MG63 (cell line): ENCODE data around the gene PLPP3. TPM values are rescaled to one million over a fixed set of nuclear protein-coding genes. Genes with fewer than 3 reads are reported as not detected.

ENCODE experiments used
- DNase-seq: peaks from one replicate; pipeline ENCODE4 v3.0.0-alpha.2; 2020
- H3K27me3 ChIP-seq: fragments of 250-450 bp; sonication (Bioruptor Pico); 2 replicates; pipeline ENCODE4 v1.5.1; 2020; ENCODE audit warnings: mild to moderate bottlenecking, moderate library complexity
- H3K36me3 ChIP-seq: fragments of 250-450 bp; sonication (Bioruptor Pico); 2 replicates; pipeline ENCODE4 v1.5.1; 2020; ENCODE audit warnings: mild to moderate bottlenecking, moderate library complexity
- H3K4me3 ChIP-seq: fragments of 250-450 bp; sonication (Bioruptor Pico); 2 replicates; pipeline ENCODE4 v1.5.1; 2020; ENCODE audit warnings: mild to moderate bottlenecking, moderate library complexity
- H3K9me3 ChIP-seq: fragments of 250-450 bp; sonication (Bioruptor Pico); 2 replicates; pipeline ENCODE4 v1.5.1; 2020; ENCODE audit warnings: mild to moderate bottlenecking, moderate library complexity
- total RNA-seq: library from RNA; depleted of rRNA; stranded (reverse); fragments of >200 nt; shearing (Covaris generic); gene quantifications from 2 replicates; pipeline ENCODE4 v1.2.3, GENCODE V29; 2014; ENCODE audit warnings: low replicate concordance

Gene PLPP3
- total RNA-seq, 1 experiment from 2014 or later, result 24.3 TPM

DNA sequence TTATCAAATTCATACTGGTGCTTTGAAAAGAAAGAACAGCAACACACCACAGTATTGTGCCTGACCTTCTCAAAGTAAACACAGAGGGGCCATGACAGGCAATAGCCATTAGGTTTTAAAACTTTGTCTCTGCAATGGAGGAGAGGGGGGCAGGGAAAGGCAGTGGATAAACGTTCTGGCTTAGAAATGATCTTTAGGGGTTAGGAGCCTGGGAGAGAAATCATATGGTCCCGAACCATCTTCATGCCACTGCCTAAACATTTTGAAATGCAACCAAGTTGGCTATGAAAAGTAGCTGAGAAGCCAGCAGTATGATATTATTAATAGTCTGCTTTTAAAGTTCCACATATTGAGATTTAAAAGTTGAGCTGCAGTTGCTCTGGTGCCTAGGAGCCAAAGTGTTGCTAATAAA, 39.8 kb downstream of the PLPP3 start:
- DNase-seq, result no peak
- Histone ChIP-seq H3K9me3 (no peaks in the 10 kb centered on the region; the same call in 1 of the 2 replicates), H3K36me3 (peaks cover 28% of the 10 kb centered on the region), H3K27me3 (no peaks in the 10 kb centered on the region), H3K4me3 (no peak overlapping the region)

DNA sequence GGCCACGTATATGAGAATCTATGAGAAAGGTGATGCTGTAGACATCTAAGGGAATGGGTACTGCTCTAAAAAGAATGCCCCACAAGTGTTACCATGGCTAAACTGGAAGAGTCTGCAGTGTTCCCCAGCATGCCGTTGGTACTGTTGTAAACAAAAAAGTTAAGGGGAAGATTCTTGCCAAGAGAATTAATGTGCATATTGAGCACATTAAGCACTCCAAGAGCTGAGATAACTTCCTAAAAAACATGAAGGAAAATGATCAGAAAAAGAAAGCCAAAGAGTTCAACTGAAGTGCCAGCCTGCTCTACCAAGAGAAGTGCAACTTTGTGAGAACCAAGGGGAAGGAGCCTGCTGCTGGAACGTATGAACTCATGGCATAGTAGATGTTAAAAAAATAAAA, 40.8 kb downstream of the PLPP3 start:
- H3K36me3 ChIP-seq, result peaks cover 37% of the 10 kb centered on the region
- no peak for DNase-seq
- H3K9me3 ChIP-seq, result no peaks in the 10 kb centered on the region; the same call in 1 of the 2 replicates
- no peaks in the 10 kb centered on the region for H3K27me3 ChIP-seq
- no peak overlapping the region for H3K4me3 ChIP-seq

DNA sequence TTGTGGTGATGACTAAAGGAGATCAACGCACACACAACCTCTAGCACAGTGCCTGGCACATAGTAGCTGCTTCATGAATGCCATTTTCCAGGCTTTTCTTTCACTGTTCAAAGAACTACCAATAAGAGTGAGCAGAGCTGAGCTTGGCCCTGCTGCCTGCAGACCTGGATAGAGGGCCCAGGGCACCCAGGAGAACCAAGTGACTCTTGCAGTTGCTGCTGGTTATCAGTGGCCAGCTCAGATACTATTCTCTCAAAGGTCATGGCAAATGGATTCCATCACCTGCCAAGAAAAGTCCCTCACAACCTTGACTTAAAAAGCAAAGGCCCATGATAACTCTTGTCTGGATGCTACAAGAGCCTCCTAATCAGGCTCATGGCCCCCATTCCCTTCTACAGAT, 41.7 kb downstream of the PLPP3 start:
- DNase-seq, result no peak
- Histone ChIP-seq H3K9me3 (no peaks in the 10 kb centered on the region; the same call in 1 of the 2 replicates), H3K27me3 (no peaks in the 10 kb centered on the region), H3K4me3 (no peak overlapping the region), H3K36me3 (peaks cover 41% of the 10 kb centered on the region)

DNA sequence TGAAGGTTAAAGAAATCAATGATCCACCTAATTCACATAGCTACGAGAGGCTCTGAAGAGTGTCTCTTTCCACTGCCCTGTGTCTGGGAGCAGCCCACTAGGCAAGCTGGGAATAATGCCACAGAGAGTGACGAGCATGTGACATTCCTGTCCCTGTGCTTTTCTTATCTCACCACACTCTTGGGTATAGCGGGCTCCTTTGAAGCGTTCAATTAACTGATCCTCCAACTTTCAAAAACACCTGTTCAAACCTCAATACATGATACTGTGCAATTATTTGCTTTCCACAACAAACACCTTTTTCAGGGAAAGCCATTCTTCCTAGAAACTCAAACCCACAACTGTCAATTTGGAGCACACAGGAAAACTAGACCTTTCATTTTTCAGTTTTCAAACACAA, 43.4 kb downstream of the PLPP3 start:
- Histone ChIP-seq H3K9me3 (no peaks in the 10 kb centered on the region; the same call in 1 of the 2 replicates), H3K36me3 (peaks cover 41% of the 10 kb centered on the region), H3K27me3 (no peaks in the 10 kb centered on the region), H3K4me3 (no peak overlapping the region)
- DNase-seq, result no peak

DNA sequence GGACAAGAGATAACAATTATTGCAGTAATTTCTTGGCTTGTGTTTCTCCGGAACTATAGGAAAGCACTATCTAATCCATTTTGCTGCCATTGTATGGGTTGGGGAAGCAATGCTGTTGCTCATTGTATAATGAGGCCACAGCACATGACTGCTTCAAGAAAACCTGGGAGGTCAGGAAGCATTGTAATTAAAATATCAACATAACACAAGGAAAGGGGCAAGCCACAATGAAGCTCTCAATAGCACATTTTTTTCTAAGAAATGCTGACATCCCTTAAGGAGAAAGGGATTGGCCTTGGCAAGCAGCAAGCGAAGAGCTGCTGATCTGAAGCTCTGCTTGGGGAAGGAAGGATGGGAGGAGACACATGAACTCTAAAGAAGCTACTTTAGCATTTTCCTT, 44.0 kb downstream of the PLPP3 start:
- Histone ChIP-seq H3K36me3 (peaks cover 41% of the 10 kb centered on the region), H3K9me3 (no peaks in the 10 kb centered on the region; the same call in 1 of the 2 replicates), H3K4me3 (no peak overlapping the region), H3K27me3 (no peaks in the 10 kb centered on the region)
- no peak for DNase-seq

DNA sequence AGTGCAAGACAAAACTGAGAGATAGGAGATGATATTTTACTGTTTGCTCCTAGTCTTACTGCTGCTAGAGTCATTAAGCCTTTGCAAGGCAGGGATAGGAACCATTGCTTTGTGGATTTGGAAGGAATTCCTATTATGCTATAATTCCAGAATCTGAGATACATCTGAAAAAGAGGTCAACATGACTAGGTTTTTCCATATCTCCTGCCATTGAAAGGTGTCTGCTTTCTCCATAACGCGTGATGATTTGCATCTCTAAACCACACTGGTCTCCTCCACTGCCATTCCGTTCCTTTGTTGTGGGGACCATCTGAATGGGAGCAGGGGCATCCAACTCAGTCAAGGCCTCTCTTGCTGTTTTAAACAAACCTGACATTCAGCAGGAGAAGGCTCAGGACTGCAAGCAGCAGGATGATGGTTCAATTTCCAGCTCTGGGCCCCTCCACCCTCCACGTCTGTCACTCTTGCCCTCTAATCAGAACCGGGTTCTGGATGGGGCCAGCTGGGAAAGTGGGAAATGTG, 45.2 kb downstream of the PLPP3 start:
- H3K36me3 ChIP-seq, result peaks cover 41% of the 10 kb centered on the region
- no peak overlapping the region for H3K4me3 ChIP-seq
- H3K27me3 ChIP-seq, result no peaks in the 10 kb centered on the region
- DNase-seq, result no peak
- no peaks in the 10 kb centered on the region for H3K9me3 ChIP-seq

DNA sequence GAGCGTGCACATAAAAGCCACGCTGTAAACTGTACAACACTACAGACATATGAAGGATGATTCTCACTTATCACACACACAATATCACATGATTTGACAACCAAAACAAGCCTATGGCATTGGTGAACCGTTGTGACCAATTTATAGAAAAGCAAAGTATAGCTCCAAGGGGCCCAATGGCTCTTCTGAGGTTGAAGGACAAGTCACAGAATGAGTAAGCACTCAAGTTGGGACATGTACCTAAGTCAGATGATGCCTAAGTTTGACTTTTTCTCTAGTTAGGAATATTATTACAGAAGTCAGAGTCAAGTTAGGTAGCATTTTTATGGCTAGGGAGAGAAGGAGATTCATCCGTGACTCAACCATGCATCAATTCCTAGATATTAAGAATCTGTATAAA, 45.7 kb downstream of the PLPP3 start:
- Histone ChIP-seq H3K36me3 (peaks cover 43% of the 10 kb centered on the region), H3K27me3 (no peaks in the 10 kb centered on the region), H3K9me3 (no peaks in the 10 kb centered on the region), H3K4me3 (no peak overlapping the region)
- DNase-seq, result no peak

DNA sequence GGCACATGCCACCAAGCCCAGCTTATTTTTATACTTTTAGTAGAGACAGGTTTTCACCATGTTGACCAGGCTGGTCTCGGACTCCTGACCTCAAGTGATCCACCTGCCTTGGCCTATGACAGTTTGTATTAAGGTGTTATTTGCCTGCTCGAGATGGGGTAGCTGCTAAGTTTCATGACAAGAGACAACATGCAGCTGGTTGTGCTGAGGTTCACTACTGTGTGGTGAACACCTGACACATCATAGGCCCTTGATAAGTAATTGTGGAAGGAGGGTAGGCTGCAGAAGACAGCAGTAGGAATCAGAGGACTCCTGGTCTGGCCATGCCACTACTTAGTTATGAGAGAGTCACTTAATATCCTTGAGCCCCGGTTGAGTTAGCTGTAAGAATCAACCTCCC, 46.2 kb downstream of the PLPP3 start:
- peaks cover 44% of the 10 kb centered on the region for H3K36me3 ChIP-seq
- H3K4me3 ChIP-seq, result no peak overlapping the region
- H3K9me3 ChIP-seq, result no peaks in the 10 kb centered on the region
- no peak for DNase-seq
- H3K27me3 ChIP-seq, result no peaks in the 10 kb centered on the region

DNA sequence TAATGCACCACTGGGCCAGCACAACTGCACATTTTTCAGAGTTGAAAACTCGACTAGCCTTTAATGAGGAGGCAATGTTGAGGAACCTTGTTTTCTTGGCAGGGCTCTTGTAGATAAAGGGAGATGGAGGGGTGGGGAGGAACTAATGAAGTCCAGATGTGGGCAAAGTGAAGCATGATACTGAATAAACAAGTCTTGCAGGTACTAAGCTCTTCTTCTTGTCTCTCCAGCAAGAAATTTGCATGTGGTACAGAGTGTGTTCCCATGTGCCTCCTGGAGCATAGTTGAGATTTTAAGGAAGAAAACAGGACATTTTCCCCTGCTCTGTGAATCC, 47.0 kb downstream of the PLPP3 start:
- Histone ChIP-seq H3K4me3 (no peak overlapping the region), H3K36me3 (peaks cover 41% of the 10 kb centered on the region), H3K27me3 (no peaks in the 10 kb centered on the region), H3K9me3 (no peaks in the 10 kb centered on the region)
- no peak for DNase-seq

DNA sequence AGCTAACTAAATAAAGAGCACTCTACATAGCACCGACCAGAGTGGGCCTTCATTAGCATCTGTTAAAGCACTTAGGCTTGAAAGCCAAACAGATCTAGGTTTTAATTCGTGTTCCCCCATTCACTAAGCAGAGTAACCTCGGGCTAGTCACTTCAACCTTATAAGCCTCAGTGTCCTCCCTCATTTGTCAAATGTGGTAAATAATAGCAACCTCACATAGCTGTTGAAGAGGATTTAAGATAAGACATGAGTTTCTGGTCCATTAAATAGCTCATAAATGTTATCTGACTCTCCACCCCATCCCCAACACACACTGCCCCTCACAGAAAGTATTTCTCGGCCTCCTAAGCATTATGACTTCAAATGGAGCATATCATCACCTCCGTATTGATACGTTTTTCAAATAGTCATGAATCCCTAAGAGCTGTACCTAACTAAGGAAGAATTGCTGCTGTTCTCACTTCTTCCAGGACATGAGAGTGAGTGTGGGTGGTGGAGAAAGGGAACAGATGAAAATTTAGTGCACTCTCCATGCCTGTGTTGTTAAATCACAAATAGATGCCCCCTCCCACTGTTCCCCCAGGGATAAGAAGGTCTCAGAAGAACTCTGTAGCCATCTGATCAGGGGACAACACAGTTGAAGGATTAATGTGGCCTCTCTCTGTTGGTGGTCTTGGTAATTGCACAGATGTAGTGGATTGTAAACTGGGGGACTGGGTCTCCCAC, 47.6 kb downstream of the PLPP3 start:
- H3K4me3 ChIP-seq, result no peak overlapping the region
- H3K9me3 ChIP-seq, result no peaks in the 10 kb centered on the region
- peaks cover 39% of the 10 kb centered on the region for H3K36me3 ChIP-seq
- H3K27me3 ChIP-seq, result no peaks in the 10 kb centered on the region
- no peak for DNase-seq

DNA sequence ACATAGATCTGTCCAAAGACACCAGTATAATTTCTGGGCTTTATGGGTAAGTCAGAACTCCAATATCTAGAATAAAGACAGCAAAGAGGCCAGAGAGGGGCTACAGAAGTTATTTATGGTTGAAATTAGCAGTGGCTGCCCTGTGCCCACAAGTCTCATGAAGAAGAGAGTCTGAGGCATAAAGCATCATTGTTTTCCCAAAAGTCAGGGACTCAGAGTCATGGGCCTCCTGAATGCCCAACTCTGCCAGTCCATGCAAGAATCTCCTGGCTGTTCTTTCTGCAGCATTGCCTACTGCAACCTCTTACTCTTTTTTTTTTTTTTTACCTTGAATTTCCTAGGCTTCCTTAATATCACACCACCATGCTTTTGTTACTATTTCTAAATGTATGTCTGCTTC, 49.6 kb downstream of the PLPP3 start:
- Histone ChIP-seq H3K4me3 (no peak overlapping the region), H3K27me3 (no peaks in the 10 kb centered on the region), H3K36me3 (peaks cover 23% of the 10 kb centered on the region), H3K9me3 (no peaks in the 10 kb centered on the region)
- DNase-seq, result no peak

DNA sequence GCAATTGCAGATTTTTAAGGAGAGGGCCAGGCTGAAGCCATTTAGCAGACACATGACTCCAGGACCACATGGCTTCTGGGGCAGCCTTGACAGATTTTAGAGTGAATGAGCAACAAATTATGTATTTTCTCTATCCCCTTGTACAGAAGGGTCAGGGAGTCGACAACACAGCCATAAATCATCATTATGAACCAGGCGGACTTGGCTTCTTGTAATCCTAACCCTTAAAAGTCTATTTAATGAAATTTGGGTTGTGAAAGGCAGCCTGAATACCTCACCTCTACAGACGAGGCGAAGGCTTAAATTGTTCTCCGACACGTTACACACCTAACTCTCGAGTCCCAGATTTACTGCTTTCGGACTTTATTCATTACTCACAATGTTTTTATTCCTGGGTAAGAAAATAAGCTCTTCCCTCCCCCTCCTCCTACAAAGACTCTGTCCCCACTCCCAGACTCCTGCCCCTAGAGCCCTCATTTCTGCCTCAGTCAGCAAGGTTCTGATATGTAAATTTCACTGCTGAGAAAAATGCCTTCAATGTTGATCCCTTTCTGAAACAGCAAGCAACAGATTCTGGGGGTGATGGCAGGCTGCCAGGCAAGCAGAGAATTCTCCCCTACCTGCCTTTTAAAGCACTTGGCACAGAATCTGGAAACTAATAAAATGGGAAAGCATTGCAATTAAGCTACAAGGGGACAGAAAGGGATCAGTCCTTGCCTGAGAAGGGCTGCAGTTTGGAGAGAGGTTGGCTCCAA, 51.6 kb downstream of the PLPP3 start:
- Histone ChIP-seq H3K27me3 (no peaks in the 10 kb centered on the region), H3K9me3 (no peaks in the 10 kb centered on the region), H3K36me3 (peaks cover 22% of the 10 kb centered on the region), H3K4me3 (no peak overlapping the region)
- no peak for DNase-seq

DNA sequence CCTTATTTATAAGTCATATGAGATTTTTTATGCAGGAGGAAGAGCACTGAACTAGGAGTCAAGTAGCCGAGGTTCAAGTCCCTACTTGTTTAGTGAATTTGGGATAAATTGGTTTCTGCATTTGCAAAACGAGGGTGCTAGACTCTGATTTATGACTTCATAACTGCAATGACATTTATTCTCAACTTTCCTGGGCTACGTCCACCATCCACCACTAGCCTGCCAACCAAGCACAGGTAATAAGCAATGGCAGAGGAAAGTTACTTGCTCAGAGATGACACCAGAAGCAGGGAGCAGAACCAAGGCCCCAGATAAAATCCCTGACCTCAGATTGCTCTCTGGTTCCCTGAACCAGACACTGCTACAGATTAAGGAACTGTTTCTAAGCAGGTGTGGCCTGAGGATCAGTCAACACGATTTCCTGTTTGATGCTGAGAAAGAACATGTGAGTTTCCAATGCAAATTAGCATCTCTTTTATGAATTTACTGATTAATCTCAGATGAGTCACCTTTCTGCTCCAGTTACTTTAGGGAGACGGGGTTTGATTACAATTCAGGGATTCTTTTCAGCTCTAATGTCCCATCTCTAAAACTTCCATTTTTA, 52.7 kb downstream of the PLPP3 start:
- H3K36me3 ChIP-seq, result peaks cover 33% of the 10 kb centered on the region
- no peak overlapping the region for H3K4me3 ChIP-seq
- H3K9me3 ChIP-seq, result no peaks in the 10 kb centered on the region
- no peaks in the 10 kb centered on the region for H3K27me3 ChIP-seq
- no peak for DNase-seq

DNA sequence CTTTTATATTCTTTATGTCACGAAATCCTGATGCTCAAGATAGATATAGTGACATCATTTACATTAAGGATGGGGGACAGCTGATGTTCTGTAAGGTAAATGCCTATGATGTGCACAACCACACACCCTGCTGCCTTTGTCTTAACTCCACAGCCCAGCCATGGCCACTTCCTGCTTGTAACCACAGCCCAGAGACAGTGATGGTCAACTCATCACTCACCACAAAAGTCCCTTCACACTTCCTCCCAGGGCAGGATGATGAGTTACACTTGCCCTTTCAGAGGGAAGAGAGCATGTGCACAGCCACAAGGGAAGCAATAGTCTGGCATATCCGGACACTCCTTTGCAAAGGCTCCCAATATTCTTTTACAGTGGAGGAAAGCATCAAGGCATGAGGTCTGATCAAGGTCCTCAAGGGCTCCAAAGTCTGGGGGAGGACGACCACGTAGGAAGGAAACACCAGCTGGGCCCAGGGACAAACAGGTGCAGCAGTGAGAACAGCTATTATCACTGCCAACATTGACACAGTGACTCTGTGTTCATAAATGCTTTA, 53.8 kb downstream of the PLPP3 start:
- H3K36me3 ChIP-seq, result peaks cover 34% of the 10 kb centered on the region
- no peaks in the 10 kb centered on the region for H3K27me3 ChIP-seq
- no peak overlapping the region for H3K4me3 ChIP-seq
- H3K9me3 ChIP-seq, result no peaks in the 10 kb centered on the region
- peak; percentile 1 for DNase-seq

DNA sequence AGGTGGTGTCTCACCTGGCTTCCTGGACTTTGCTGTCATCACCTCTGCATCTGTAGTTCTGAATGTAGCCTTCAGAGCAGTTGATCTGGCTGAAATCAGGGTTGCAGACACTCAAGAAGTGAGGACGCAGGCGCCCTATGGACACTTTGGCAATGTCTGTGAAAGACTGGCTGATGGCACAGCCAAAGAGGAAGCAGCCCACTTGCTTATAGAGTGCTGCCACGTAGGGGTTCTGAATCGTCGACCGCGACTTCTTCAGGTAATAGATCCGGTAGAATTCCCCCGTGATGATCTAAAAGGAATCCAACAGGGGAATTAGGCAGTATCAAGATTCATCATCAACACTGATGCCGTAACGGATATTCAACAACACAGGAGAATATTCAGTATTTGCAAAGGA, 55.1 kb downstream of the PLPP3 start:
- no peak for DNase-seq
- H3K4me3 ChIP-seq, result no peak overlapping the region
- no peaks in the 10 kb centered on the region for H3K9me3 ChIP-seq
- peaks cover 39% of the 10 kb centered on the region for H3K36me3 ChIP-seq
- H3K27me3 ChIP-seq, result no peaks in the 10 kb centered on the region

DNA sequence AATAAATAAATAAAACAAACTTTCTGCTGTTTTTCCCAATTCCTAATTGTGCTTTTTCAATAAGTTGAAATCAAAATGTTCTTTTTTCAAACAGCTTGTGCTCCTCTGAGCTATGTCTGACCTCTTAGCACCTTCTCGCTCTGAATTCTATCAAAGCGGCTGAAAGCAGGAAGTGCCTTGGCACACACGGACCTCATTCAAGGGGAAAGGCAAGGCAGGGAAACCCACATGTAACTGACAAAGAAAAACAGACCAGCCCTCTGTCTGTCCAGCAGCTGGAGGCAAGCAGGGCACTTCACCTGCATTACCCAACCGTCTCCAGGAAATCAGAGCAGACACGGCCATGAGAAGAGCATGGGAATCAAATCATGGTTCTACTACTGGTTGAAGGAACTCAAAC, 56.7 kb downstream of the PLPP3 start:
- Histone ChIP-seq H3K27me3 (no peaks in the 10 kb centered on the region), H3K36me3 (peaks cover 38% of the 10 kb centered on the region), H3K9me3 (no peaks in the 10 kb centered on the region), H3K4me3 (no peak overlapping the region)
- no peak for DNase-seq

DNA sequence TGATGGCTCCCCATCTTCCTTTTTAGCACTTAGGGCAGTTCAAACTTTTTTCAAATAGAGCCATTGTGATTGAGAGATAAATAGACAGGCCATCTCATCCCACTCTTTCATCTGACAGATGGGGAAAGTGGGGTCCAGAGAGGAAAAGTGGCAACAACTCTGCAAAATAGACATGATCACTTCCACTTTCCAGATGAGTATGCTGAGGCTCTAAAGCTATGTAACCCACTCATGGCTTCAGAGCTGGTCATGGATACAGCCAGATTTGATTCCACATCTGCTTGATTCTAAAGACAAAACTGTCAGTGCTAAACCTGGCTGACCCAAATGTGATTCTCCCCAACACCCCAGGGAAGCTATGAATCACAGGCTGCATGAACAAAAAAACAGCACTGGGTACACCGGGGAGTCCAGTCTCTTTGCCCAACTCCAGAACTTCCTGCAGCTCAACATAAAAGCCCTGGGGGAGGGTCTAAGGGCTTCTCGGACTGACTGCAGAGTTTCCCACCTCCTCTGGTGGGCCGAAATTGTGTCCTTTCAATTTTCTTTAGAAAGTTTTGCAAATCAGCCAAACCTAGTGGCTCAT, 59.3 kb downstream of the PLPP3 start:
- Histone ChIP-seq H3K4me3 (no peak overlapping the region), H3K36me3 (peaks cover 47% of the 10 kb centered on the region), H3K27me3 (no peaks in the 10 kb centered on the region), H3K9me3 (no peaks in the 10 kb centered on the region)
- peak; percentile 33 for DNase-seq
